Neural progenitor cell (in vitro differentiated cells): Measurements from ENCODE around the gene PAQR7. TPM values are rescaled to one million over a fixed set of nuclear protein-coding genes. Genes with fewer than 3 reads are reported as not detected.

ENCODE experiments used
- DNase-seq: peaks from one replicate; pipeline ENCODE4 v3.0.0-alpha.2; 2016; ENCODE audit warnings: low spot score
- H2AFZ ChIP-seq: fragments of 200-600 bp; sonication (generic); replicated peaks from 2 replicates; pipeline ENCODE4 v1.6.1; 2016; ENCODE audit warnings: antibody characterized with exemption
- H3F3A ChIP-seq: fragments of 200-600 bp; sonication (generic); 2 replicates; pipeline ENCODE4 v1.6.1; 2016; ENCODE audit warnings: antibody characterized with exemption, low read depth
- H3K27ac ChIP-seq: fragments of 200-600 bp; sonication (generic); 2 replicates; pipeline ENCODE4 v1.5.1; 2016; ENCODE audit warnings: mild to moderate bottlenecking
- H3K27me3 ChIP-seq: fragments of 200-600 bp; sonication (generic); 2 replicates; pipeline ENCODE4 v1.6.1; 2016; ENCODE audit warnings: mild to moderate bottlenecking, moderate library complexity
- H3K36me3 ChIP-seq: fragments of 200-600 bp; sonication (generic); 2 replicates; pipeline ENCODE4 v1.5.1; 2016
- H3K4me1 ChIP-seq: fragments of 200-600 bp; sonication (generic); 2 replicates; pipeline ENCODE4 v1.6.1; 2016; ENCODE audit warnings: mixed run types
- H3K4me2 ChIP-seq: fragments of 200-600 bp; sonication (generic); 2 replicates; pipeline ENCODE4 v1.6.1; 2016
- H3K4me3 ChIP-seq: fragments of 200-600 bp; sonication (generic); 2 replicates; pipeline ENCODE4 v1.5.1; 2016
- H3K79me2 ChIP-seq: fragments of 200-600 bp; sonication (generic); 2 replicates; pipeline ENCODE4 v1.6.1; 2016; ENCODE audit warnings: low read depth
- H3K9ac ChIP-seq: fragments of 200-600 bp; sonication (generic); 2 replicates; pipeline ENCODE4 v1.6.1; 2016
- H3K9me3 ChIP-seq: fragments of 200-600 bp; sonication (generic); 2 replicates; pipeline ENCODE4 v1.5.1; 2016; ENCODE audit warnings: low read depth
- H4K20me1 ChIP-seq: fragments of 200-600 bp; sonication (generic); 2 replicates; pipeline ENCODE4 v1.6.1; 2016; ENCODE audit warnings: low read depth
- H3K27ac Mint-ChIP-seq: 3 replicates; pipeline ENCODE4 v1.8.0; 2021; ENCODE audit warnings: mixed read lengths
- H3K27me3 Mint-ChIP-seq: 2 replicates; pipeline ENCODE4 v1.8.0; 2022; ENCODE audit warnings: low read depth, mild to moderate bottlenecking, inconsistent platforms, moderate library complexity, mixed read lengths; ENCODE audit not compliant: insufficient read depth
- H3K36me3 Mint-ChIP-seq: 3 replicates; pipeline ENCODE4 v1.8.0; 2021; ENCODE audit warnings: mixed read lengths
- H3K4me1 Mint-ChIP-seq: 3 replicates; pipeline ENCODE4 v1.8.0; 2021; ENCODE audit warnings: mixed read lengths
- H3K4me3 Mint-ChIP-seq: 3 replicates; pipeline ENCODE4 v1.8.0; 2021; ENCODE audit warnings: mild to moderate bottlenecking, moderate library complexity, mixed read lengths
- H3K9me3 Mint-ChIP-seq: 3 replicates; pipeline ENCODE4 v1.8.0; 2020; ENCODE audit warnings: mixed read lengths
- CTCF ChIP-seq: fragments of 200-600 bp; sonication (generic); IDR thresholded peaks from 2 replicates; pipeline ENCODE4 v1.5.1; 2017; ENCODE audit warnings: antibody characterized with exemption, mild to moderate bottlenecking
- EZH2 ChIP-seq: fragments of 200-600 bp; sonication (generic); IDR thresholded peaks from 2 replicates; pipeline ENCODE4 v1.6.1; 2017; ENCODE audit warnings: antibody characterized with exemption, mild to moderate bottlenecking, moderate library complexity
- EZH2phosphoT487 ChIP-seq: fragments of 200-600 bp; sonication (generic); IDR thresholded peaks from 2 replicates; pipeline ENCODE4 v1.6.1; 2017; ENCODE audit warnings: antibody characterized with exemption
- total RNA-seq: library from RNA; depleted of rRNA; stranded (reverse); fragments of >200 nt; gene quantifications from 2 replicates; pipeline ENCODE4 v1.2.3, GENCODE V29; 2015; ENCODE audit warnings: low replicate concordance

The PAQR7 gene
- total RNA-seq, 1 donor from 2014 or later = 1.1 TPM

DNA sequence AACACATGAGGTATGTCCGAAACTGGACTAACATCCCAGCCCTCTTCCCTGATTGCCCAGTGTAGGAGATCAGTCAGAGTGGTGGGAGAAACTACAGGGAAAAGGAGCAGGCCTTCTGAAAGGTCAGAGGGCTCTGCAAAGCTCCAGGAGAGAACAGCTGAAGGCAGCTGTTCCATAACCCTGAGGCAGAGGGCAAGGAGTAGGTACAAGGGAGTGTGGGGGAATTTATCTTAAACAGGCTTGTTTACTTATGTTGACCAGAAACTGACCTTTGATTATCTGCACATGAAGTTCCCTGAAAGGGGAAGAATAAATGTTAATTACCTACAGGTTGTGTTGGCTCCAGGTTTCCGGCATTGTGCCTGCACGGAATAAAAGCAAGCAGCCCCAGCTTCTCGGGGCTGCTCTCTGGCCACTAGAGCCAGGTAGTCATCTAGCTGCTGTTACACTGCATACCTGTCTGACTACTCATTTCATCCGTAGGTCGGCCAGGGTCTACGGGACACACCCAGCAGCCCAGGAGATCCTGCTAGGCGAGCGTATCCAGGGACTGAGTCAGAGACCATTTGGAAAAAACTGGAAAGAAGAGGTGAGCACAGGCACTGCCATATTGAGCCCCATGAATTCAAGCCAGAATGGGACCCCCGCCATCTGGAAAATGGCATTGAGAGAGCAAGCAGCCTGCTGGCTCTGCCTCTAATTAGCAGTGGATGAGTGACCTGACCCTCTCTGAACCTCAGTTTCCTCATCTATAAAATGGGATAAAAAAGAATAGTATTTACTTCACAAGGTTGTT, 14.9 kb upstream of the PAQR7 start:
- H3K36me3 Mint-ChIP-seq = peaks cover 29% of the 10 kb centered on the region
- DNase-seq = no peak
- no peaks in the 10 kb centered on the region for H4K20me1 ChIP-seq
- no peak overlapping the region for H3K4me3 ChIP-seq
- TF ChIP-seq EZH2phosphoT487 = no peak
- TF ChIP-seq EZH2 = no peak
- TF ChIP-seq CTCF = no peak
- H3K4me2 ChIP-seq = no peak overlapping the region
- no peaks in the 10 kb centered on the region for H3K9me3 Mint-ChIP-seq
- no peaks in the 10 kb centered on the region for H3K36me3 ChIP-seq
- H3K27me3 ChIP-seq = no peaks in the 10 kb centered on the region
- H3K27ac Mint-ChIP-seq = no peak overlapping the region
- no peaks in the 10 kb centered on the region for H3K27me3 Mint-ChIP-seq
- no peak overlapping the region for H3K9ac ChIP-seq
- H3K9me3 ChIP-seq = no peaks in the 10 kb centered on the region
- H3K27ac ChIP-seq = no peak overlapping the region
- no peak overlapping the region for H2AFZ ChIP-seq
- H3K4me3 Mint-ChIP-seq = no peak overlapping the region
- peaks cover 27% of the 10 kb centered on the region for H3K4me1 ChIP-seq
- peaks cover 31% of the 10 kb centered on the region for H3K4me1 Mint-ChIP-seq
- no peaks in the 10 kb centered on the region for H3K79me2 ChIP-seq
- H3F3A ChIP-seq = peaks cover 27% of the 10 kb centered on the region

- H3K4me3 ChIP-seq = no peak overlapping the region
- H4K20me1 ChIP-seq = no peaks in the 10 kb centered on the region
- peak; percentile 26 for DNase-seq
- H3F3A ChIP-seq = peaks cover 27% of the 10 kb centered on the region
- no peak overlapping the region for H3K9ac ChIP-seq
- no peak overlapping the region for H3K4me3 Mint-ChIP-seq
- H3K27ac ChIP-seq = no peak overlapping the region
- H3K36me3 Mint-ChIP-seq = peaks cover 27% of the 10 kb centered on the region
- no peaks in the 10 kb centered on the region for H3K36me3 ChIP-seq
- H3K27me3 Mint-ChIP-seq = no peaks in the 10 kb centered on the region
- no peaks in the 10 kb centered on the region for H3K27me3 ChIP-seq
- H3K4me2 ChIP-seq = no peak overlapping the region
- peaks cover 27% of the 10 kb centered on the region for H3K4me1 ChIP-seq
- H3K79me2 ChIP-seq = no peaks in the 10 kb centered on the region
- no peaks in the 10 kb centered on the region for H3K9me3 ChIP-seq
- TF ChIP-seq EZH2phosphoT487 (no peak), CTCF (peak; percentile 8)
- no peak overlapping the region for H2AFZ ChIP-seq
- peaks cover 26% of the 10 kb centered on the region for H3K4me1 Mint-ChIP-seq
- no peak overlapping the region for H3K27ac Mint-ChIP-seq
- no peaks in the 10 kb centered on the region for H3K9me3 Mint-ChIP-seq
Observed at GRCh38 chr1:25889470-25889869, 14.0 kb upstream of the PAQR7 start.

- peaks cover 22% of the 10 kb centered on the region for H3F3A ChIP-seq
- H3K4me3 Mint-ChIP-seq = no peak overlapping the region
Observed at GRCh38 chr1:25888426-25888987, 13.0 kb upstream of the PAQR7 start.

More at GRCh38 chr1:25888426-25888987, 13.0 kb upstream of the PAQR7 start:
- H3K27me3 ChIP-seq = no peaks in the 10 kb centered on the region
- H3K9ac ChIP-seq = no peak overlapping the region
- H3K27ac Mint-ChIP-seq = no peak overlapping the region
- peaks cover 27% of the 10 kb centered on the region for H3K4me1 ChIP-seq
- peaks cover 26% of the 10 kb centered on the region for H3K4me1 Mint-ChIP-seq
- no peak overlapping the region for H3K4me2 ChIP-seq
- H3K36me3 ChIP-seq = no peaks in the 10 kb centered on the region
- no peak overlapping the region for H3K4me3 ChIP-seq
- no peaks in the 10 kb centered on the region for H4K20me1 ChIP-seq
- no peak for TF ChIP-seq CTCF
- H3K36me3 Mint-ChIP-seq = peaks cover 26% of the 10 kb centered on the region
- H2AFZ ChIP-seq = no peak overlapping the region
- H3K9me3 Mint-ChIP-seq = no peaks in the 10 kb centered on the region
- no peak for DNase-seq
- no peaks in the 10 kb centered on the region for H3K27me3 Mint-ChIP-seq
- H3K79me2 ChIP-seq = no peaks in the 10 kb centered on the region
- no peaks in the 10 kb centered on the region for H3K9me3 ChIP-seq
- no peak overlapping the region for H3K27ac ChIP-seq
